Sigmoid colon (tissue), 4 donors: ENCODE measurements around the gene HSD17B8.

Experiments
- CTCF ChIP-seq, 4 experiments: fragments of 450-650 bp in 3 of 4; fragments of 200-600 bp in 1 of 4; IDR thresholded peaks; one replicate each; pipeline ENCODE4 v1.5.1; 2016 to 2019; ENCODE audit warnings: antibody characterized with exemption in 4 of 4, mild to moderate bottlenecking in 3 of 4, moderate library complexity in 2 of 4
- POLR2A ChIP-seq, 2 donors: fragments of 450-650 bp; IDR thresholded peaks; one replicate each; pipeline ENCODE4 v1.6.1; 2016; ENCODE audit warnings: antibody characterized with exemption in 2 of 2, mild to moderate bottlenecking in 2 of 2, moderate library complexity in 2 of 2
- POLR2AphosphoS5 ChIP-seq, 4 donors: sonication (generic); formaldehyde crosslinking; IDR thresholded peaks; one replicate each; pipeline ENCODE4 v1.6.1; 2017; ENCODE audit warnings: antibody characterized with exemption in 4 of 4

GRCh38 chr6:33243476-33243875, 39.0 kb downstream of the HSD17B8 start:
- TF ChIP-seq CTCF (IDR thresholded peaks at IDR 0.05) = no peak
- TF ChIP-seq POLR2AphosphoS5 (IDR thresholded peaks at IDR 0.05) = no peak
- TF ChIP-seq POLR2A (IDR thresholded peaks at IDR 0.05) = no peak
